HepG2 (cell line): Measurements from ENCODE around the gene C2. TPM values are rescaled to one million over a fixed set of nuclear protein-coding genes. Genes with fewer than 3 reads are reported as not detected.

Experiments used
- CCAR2 ChIP-seq: fragments of 200-400 bp; formaldehyde crosslinking; optimal IDR thresholded peaks from 2 replicates; pipeline ENCODE3; 2018; ENCODE audit warnings: low read depth, mild to moderate bottlenecking, low read length, moderate library complexity
- CSRNP1 ChIP-seq: sonication (generic); formaldehyde crosslinking; IDR thresholded peaks from 2 replicates; pipeline ENCODE4 v1.8.1; 2023; ENCODE audit warnings: mild to moderate bottlenecking, missing genetic modification reagents
- FOSL2 ChIP-seq: sonication (generic); formaldehyde crosslinking; IDR thresholded peaks from 2 replicates; pipeline ENCODE4 v1.4.0; 2020; ENCODE audit warnings: missing genetic modification reagents
- GATAD2A ChIP-seq: IDR thresholded peaks from 2 replicates; pipeline ENCODE4 v1.6.1; 2016
- HES4 ChIP-seq: sonication (generic); formaldehyde crosslinking; IDR thresholded peaks from 2 replicates; pipeline ENCODE4 v1.9.0; 2021; ENCODE audit warnings: mild to moderate bottlenecking, missing genetic modification reagents, borderline replicate concordance
- HMGA1 ChIP-seq: sonication (generic); formaldehyde crosslinking; conservative IDR thresholded peaks from 2 replicates; pipeline ENCODE4 v1.4.0; 2020; ENCODE audit warnings: missing genetic modification reagents
- IRX3 ChIP-seq: sonication (generic); formaldehyde crosslinking; IDR thresholded peaks from 2 replicates; pipeline ENCODE4 v1.8.1; 2023; ENCODE audit warnings: mild to moderate bottlenecking, low read depth, missing genetic modification reagents, borderline replicate concordance
- MIXL1 ChIP-seq: IDR thresholded peaks from 2 replicates; pipeline ENCODE4 v1.6.1; 2016
- MTA1 ChIP-seq: sonication (generic); formaldehyde crosslinking; IDR thresholded peaks from 2 replicates; pipeline ENCODE4 v1.4.0; 2020; ENCODE audit warnings: missing genetic modification reagents, mild to moderate bottlenecking, borderline replicate concordance
- NFIB ChIP-seq: sonication (generic); formaldehyde crosslinking; IDR thresholded peaks from 2 replicates; pipeline ENCODE4 v1.9.0; 2021; ENCODE audit warnings: missing genetic modification reagents, mild to moderate bottlenecking, borderline replicate concordance
- NONO ChIP-seq, 2 experiments: fragments of 450-650 bp in 1 of 2; sonication (generic) in 1 of 2; formaldehyde crosslinking in 1 of 2; IDR thresholded peaks in 1 of 2; conservative IDR thresholded peaks in 1 of 2; 2 replicates each; pipeline versions ENCODE4 v1.6.1 to v1.8.0; 2017 to 2022; ENCODE audit warnings: mild to moderate bottlenecking in 1 of 2, missing genetic modification reagents in 1 of 2, moderate library complexity in 1 of 2
- PPARG ChIP-seq: conservative IDR thresholded peaks from 2 replicates; pipeline ENCODE4 v1.6.1; 2016; ENCODE audit warnings: missing biosample characterization, missing genetic modification reagents
- SYNCRIP ChIP-seq: fragments of 200-400 bp; formaldehyde crosslinking; IDR thresholded peaks from 2 replicates; pipeline ENCODE4 v1.6.1; 2018; ENCODE audit warnings: mild to moderate bottlenecking, low read depth, low read length; ENCODE audit not compliant: insufficient read depth
- TBX2 ChIP-seq: sonication (generic); formaldehyde crosslinking; IDR thresholded peaks from 2 replicates; pipeline ENCODE4 v1.5.0; 2020; ENCODE audit warnings: missing genetic modification reagents, mild to moderate bottlenecking, borderline replicate concordance
- THAP9 ChIP-seq: sonication (generic); formaldehyde crosslinking; IDR thresholded peaks from 2 replicates; pipeline ENCODE4; 2020; ENCODE audit warnings: missing genetic modification reagents, mild to moderate bottlenecking, borderline replicate concordance
- TRAFD1 ChIP-seq: sonication (generic); formaldehyde crosslinking; IDR thresholded peaks from 2 replicates; pipeline ENCODE4 v1.5.1; 2020; ENCODE audit warnings: missing genetic modification reagents, mild to moderate bottlenecking, borderline replicate concordance
- ZBTB14 ChIP-seq: sonication (generic); formaldehyde crosslinking; IDR thresholded peaks from 2 replicates; pipeline ENCODE4 v1.4.0; 2020; ENCODE audit warnings: missing genetic modification reagents
- ZBTB3 ChIP-seq: sonication (generic); formaldehyde crosslinking; IDR thresholded peaks from 2 replicates; pipeline ENCODE4 v1.4.0; 2020; ENCODE audit warnings: low read depth, mild to moderate bottlenecking, moderate library complexity, missing genetic modification reagents, borderline replicate concordance
- ZFAT ChIP-seq: sonication (generic); formaldehyde crosslinking; conservative IDR thresholded peaks from 2 replicates; pipeline ENCODE4 v1.8.1; 2023; ENCODE audit warnings: missing genetic modification reagents, inconsistent platforms
- ZGPAT ChIP-seq: IDR thresholded peaks from 2 replicates; pipeline ENCODE4 v1.6.1; 2016; ENCODE audit warnings: mild to moderate bottlenecking
- ZNF30 ChIP-seq: sonication (generic); formaldehyde crosslinking; IDR thresholded peaks from 2 replicates; pipeline ENCODE4 v1.5.0; 2020; ENCODE audit warnings: mild to moderate bottlenecking, missing genetic modification reagents
- ZNF749 ChIP-seq: sonication (generic); formaldehyde crosslinking; IDR thresholded peaks from 2 replicates; pipeline ENCODE4 v1.8.0; 2022; ENCODE audit warnings: mild to moderate bottlenecking, missing genetic modification reagents, moderate library complexity, borderline replicate concordance
- polyA plus RNA-seq, 8 experiments: library from polyadenylated mRNA; depleted of rRNA in 3 of 8; stranded (reverse) in 7 of 8; unstranded in 1 of 8; fragments of >200 nt; fragmentation: Illumina TruSeq in 4 of 8; extraction: Trizol in 4 of 8; gene quantifications; 2 replicates each; pipeline versions ENCODE4 v1.2.1 to v1.2.3, GENCODE V29; 2011 to 2016; ENCODE audit warnings: low read depth in 4 of 8, missing spikeins in 1 of 8, mixed read lengths in 1 of 8; ENCODE audit not compliant: insufficient read depth in 1 of 8
- total RNA-seq, 5 experiments: library from RNA; depleted of rRNA; stranded (reverse); fragments of >200 nt; fragmentation: Illumina TruSeq; extraction: Trizol; gene quantifications; 2 replicates each; pipeline ENCODE4 v1.2.3, GENCODE V29; 2016; ENCODE audit warnings: low read depth in 1 of 5

The C2 gene
- total and polyA plus RNA-seq, 2 of the 13 experiments (the other 11 are each of a cell fraction or from before 2014, with no cell fraction given) = 165 to 307 TPM

GRCh38 chr6:31940256-31940664, 12.7 kb downstream of the C2 start (continued):
- TF ChIP-seq ZBTB14 (CRISPR knock-in tag) (no peak), CCAR2 (peak; percentile 63), FOSL2 (CRISPR knock-in tag) (no peak), IRX3 (CRISPR knock-in tag) (no peak), GATAD2A (CRISPR knock-in tag) (no peak), ZNF30 (no peak), MIXL1 (CRISPR knock-in tag) (no peak), ZBTB3 (no peak), HMGA1 (CRISPR knock-in tag) (no peak), TRAFD1 (no peak), HES4 (CRISPR knock-in tag) (no peak), THAP9 (CRISPR knock-in tag) (no peak), MTA1 (CRISPR knock-in tag) (no peak), TBX2 (CRISPR knock-in tag) (no peak), ZGPAT (CRISPR knock-in tag) (no peak), PPARG (CRISPR knock-in tag) (no peak), CSRNP1 (CRISPR knock-in tag) (no peak), NFIB (CRISPR knock-in tag) (no peak), ZNF749 (no peak), ZFAT (CRISPR knock-in tag) (no peak), SYNCRIP (no peak), NONO (IDR thresholded peaks at IDR 0.05) (no peak), NONO (CRISPR knock-in tag; conservative IDR thresholded peaks at IDR 0.05) (no peak)
